ENCODE results near the gene EYA2.

Gene EYA2

GRCh38 chr20:46934746-46935287, 40.2 kb downstream of the EYA2 start:
- DNase-seq, result no peak

GRCh38 chr20:46935394-46936017, 40.9 kb downstream of the EYA2 start:
- no peak for DNase-seq

- DNase-seq, result no peak
Measured at GRCh38 chr20:46936415-46937156, 41.9 kb downstream of the EYA2 start.

DNA sequence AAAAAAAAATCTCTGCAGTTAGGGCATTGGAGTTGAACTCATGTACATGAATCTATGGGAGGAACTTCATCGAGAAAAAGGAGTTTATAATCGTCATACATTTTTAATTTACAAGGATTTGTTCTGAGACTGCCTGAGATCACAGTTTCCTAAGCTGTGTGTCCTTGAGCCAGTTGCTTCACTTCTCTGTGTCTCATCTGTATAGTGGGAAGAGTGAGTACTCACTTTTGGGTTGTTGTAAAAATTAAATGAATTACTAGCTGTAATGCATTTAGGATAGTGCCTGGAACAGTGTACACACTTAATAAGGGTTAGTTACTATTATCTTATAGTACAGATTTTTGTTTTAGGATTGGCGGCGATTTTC, 42.5 kb downstream of the EYA2 start:
- no peak for DNase-seq

DNA sequence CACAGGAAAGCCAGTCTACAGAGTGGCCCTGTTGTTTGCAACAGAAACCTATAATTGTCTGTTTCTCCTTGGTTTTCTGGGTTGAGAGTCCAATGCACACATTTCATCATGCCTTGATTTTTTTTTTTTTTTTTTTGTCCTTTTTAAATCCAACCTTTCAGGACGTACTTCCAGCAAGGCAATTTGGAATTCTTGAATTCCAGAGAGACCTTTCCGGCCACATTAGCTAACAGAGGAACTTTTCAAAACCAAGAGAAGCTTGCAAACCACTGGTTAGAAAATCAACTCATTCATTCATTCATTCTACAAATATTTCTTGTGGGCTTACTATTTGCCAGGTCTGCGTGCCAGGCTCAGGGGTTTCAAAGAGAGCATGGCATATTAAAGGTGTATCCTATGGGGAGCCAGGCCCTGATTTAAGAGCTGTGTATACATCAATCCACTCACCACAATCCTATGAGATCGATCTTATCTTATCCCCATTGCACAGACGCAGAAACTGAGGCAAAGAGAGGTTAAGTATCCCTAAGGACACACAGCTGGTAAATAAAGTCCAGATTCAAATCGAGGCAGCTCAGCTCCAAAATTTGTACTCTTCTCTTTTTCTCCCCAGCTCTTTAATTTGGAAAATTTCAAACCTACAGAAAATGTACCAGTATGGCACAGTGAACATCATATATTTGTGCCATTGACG, 43.0 kb downstream of the EYA2 start:
- no peak for DNase-seq

- DNase-seq, result no peak
Measured at GRCh38 chr20:46938434-46938833, 43.8 kb downstream of the EYA2 start.

- no peak for DNase-seq
Measured at GRCh38 chr20:46939031-46939965, 44.7 kb downstream of the EYA2 start.

DNA sequence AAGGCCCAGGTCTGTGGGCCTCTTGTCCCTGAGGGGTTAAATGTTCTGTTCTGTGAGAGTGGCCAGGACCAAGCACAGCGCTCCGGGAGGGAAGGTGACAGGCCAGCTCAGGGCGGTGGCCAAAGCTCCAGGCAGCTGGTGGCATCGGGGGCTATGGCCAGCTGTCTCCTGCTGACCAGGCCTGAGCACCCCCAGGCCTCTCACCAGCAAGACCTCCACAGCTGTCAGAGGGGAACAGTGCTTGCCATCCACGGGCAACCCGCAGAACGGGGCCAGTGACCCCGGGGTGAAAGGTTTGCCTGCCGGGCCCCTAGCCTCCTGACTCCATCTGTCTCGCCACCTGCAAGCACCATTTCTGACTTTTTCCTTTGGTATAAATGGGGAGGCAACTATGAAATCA, 46.0 kb downstream of the EYA2 start:
- DNase-seq, result no peak

DNA sequence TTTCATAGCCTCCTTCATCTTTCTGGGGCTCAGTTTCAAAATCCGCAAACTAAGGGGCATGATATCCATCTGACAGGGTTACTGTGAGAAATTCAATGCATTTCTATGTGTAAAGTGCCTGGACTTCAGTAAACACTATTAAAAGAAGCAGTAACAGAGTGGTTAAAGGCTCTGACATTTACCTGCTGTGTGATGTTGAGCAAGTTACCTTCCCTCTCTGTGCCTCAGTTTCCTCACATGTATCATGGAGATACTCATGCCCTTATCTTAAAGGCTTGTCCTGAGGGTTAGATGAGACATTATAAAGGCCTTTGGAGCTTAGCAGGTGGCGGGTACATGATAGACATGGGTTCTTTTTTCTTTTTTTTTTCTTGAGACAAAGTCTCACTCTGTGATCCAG, 46.8 kb downstream of the EYA2 start:
- no peak for DNase-seq

DNA sequence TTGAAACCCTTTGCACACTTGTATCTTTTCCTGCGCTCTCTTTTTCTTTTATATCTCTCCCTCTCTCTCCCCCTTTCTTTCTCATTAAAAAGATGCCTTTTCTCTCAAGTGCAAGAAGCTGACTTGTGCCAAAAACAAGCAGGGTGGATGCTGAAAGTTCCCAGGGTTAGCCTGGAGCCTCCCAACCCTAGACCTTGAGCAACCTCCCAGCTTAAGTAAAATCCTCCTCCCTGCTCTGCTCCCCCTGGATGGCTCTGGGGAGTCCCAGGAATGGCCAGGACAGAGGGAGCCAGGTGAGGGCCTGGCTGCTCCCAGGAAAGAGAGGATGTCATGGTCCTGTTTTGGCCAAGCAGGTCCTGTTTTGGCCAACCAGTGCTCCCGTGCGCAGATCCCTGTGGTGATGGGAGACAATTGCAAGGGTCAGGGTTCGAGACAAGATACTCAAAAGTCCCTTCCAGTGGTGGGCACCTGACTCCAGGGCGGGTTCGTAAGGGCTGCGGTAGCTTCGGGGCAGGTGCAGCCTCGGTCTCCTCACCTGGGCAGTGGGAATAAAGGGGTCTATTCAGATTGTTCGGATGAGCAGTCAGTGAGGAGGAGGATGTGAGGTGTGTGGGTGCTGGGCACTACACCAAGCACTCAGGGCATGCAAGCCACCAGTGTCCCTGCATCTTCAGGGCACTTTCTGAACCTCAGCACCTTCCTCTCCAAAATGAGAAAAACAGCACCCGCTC, 49.4 kb downstream of the EYA2 start:
- DNase-seq, result no peak

DNA sequence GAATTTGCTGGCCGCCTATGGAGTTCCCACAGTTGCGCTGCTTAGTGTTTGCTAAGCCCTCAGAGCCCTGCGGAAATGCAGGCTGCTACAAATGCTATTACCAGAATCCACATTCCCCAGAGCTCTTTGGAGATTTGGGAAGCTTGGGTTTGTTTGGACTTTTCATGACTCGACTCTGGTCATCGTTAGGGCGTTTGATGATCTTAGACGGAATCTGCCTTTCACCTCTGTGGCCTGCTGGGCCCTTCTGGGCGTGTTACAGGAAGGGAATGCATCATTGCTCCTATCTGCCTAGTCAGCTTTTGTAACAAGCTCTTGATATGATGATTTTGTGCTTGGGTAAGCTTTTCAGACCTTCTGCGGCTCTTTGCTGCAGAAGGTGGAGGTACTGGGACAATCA, 50.8 kb downstream of the EYA2 start:
- no peak for DNase-seq

- no peak for DNase-seq
Measured at GRCh38 chr20:46946181-46946624, 51.6 kb downstream of the EYA2 start.

- DNase-seq, result no peak
Measured at GRCh38 chr20:46946796-46947195, 52.2 kb downstream of the EYA2 start.

DNA sequence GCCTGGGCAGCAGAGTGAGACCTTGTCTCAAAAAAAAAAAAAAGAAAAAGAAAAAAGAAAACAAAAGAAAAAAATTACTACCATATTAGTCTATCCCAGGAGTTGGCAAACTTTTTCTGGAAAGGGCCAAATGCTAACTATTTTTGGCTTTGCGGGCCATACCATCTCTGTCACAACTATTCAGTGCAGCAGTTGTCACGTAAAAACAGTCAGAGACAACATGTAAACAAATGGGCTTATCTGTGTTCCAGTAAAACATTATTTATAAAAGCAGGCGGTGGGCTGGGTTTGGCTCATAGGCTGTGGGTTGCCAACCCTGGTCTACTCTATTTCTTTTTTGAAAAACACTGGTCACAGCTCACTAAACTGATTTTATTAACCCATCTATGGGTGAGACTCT, 53.4 kb downstream of the EYA2 start:
- no peak for DNase-seq

- no peak for DNase-seq
Measured at GRCh38 chr20:46951405-46951804, 56.8 kb downstream of the EYA2 start.

- no peak for DNase-seq
Measured at GRCh38 chr20:46951840-46952497, 57.3 kb downstream of the EYA2 start.

DNA sequence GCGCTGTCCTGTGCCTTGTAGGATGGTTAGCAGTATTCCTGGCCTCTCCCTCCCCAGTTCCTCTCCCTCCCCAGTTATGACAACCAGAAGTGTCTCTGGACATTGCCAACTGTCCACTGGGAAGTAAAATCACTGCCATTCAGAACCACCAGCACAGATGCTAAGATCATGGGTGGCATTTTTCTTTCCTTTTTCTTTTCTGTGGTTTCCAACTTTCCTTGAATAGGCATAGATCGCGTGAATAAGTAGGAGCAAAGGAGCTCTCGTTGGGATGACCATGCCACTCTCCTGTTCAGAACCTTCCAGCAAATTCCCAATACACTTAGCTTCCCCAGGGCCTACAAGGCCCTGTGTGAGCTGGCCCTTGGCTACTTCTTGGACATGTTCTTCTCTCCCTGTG, 59.0 kb downstream of the EYA2 start:
- DNase-seq, result no peak

- no peak for DNase-seq
Measured at GRCh38 chr20:46954490-46955038, 59.9 kb downstream of the EYA2 start.

DNA sequence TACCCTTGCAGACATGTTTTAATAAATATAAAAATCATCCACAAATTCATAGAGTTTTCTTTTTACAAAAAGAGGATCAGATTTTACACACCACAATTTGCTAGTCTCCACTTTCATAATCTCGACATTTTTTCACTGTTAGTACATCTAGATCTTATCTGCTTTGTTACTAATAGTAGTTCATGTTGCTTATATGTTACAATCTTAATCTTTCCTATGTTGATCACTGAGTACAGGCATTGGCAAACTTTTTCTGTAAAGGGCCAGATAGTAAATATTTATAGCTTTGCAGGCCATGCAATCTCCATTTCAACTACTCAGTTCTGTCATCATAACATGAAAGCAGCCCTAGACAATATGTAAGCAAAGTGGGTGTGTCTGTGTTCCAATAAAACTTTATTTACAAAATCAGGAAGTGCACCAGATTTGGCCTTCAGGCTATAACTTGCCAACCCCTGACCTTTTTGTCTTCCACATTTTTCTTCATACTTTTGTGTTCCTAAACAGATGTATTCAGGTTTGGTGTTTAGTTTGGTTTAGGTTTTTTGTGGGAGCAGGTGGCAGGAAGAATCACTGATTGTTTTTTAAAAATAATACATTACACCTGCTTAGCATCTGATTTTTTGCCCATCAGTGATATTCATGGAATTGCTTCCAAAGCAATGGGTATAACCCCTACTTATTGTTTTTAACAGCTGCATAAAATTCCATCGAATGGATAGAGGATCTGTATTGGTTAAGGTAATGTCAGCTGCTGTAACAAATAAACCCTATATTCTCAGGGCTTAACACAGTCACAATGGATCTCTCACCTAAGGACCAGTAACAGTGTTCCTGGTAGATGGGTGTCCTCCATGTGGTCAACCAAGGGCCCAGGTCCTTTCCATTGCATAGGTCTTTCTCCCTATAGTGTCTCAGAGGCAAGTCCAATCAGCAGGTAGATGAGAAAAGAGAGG, 61.2 kb downstream of the EYA2 start:
- DNase-seq, result no peak

All from NCI-H446 treated with DMSO at 0.1 percent for 48 hours (cell line).